OCI-LY7 (cell line): ENCODE results near the gene GBF1. TPM values are rescaled to one million over a fixed set of nuclear protein-coding genes. Genes with fewer than 3 reads are reported as not detected.

Experiments
- BruUV-seq: library from RNA; stranded (reverse); fragments of 400-500 nt; replicated peaks from 2 replicates; lab custom pipeline; 2021; lab: Mats Ljungman, UMichigan
- CTCF ChIA-PET: fragments of 300-600 bp; sonication (Branson Sonifier 250); formaldehyde crosslinking; loops from one replicate; lab custom pipeline; 2022; ENCODE audit warnings: antibody characterized with exemption; ENCODE audit not compliant: unreplicated experiment; lab: Charles Lee
- POLR2A ChIA-PET: fragments of 300-600 bp; sonication (Branson Sonifier 250); formaldehyde crosslinking; loops from one replicate; lab custom pipeline; 2022; ENCODE audit warnings: antibody characterized with exemption; lab: Charles Lee
- DNase-seq: peaks from one replicate; pipeline ENCODE4 v3.0.0-alpha.2; 2015; ENCODE audit warnings: low spot score
- H2AFZ ChIP-seq: fragments of 200-600 bp; sonication (generic), shearing (Covaris generic); 2 replicates; pipeline ENCODE4 v1.6.1; 2014; ENCODE audit warnings: mild to moderate bottlenecking, antibody characterized with exemption, low read length, moderate library complexity
- H3K27ac ChIP-seq: fragments of 200-600 bp; sonication (generic); 2 replicates; pipeline ENCODE4 v1.5.1; 2014; ENCODE audit warnings: mixed run types, low read depth, mild to moderate bottlenecking, moderate library complexity, low read length, inconsistent platforms; ENCODE audit not compliant: poor library complexity, severe bottlenecking
- H3K36me3 ChIP-seq: fragments of 200-600 bp; sonication (generic); 2 replicates; pipeline ENCODE4 v1.6.1; 2014; ENCODE audit warnings: mild to moderate bottlenecking, antibody characterized with exemption, low read length, moderate library complexity, mixed read lengths; ENCODE audit not compliant: insufficient read depth
- H3K4me1 ChIP-seq: fragments of 200-600 bp; sonication (generic); 2 replicates; pipeline ENCODE4 v1.5.1; 2014; ENCODE audit warnings: mild to moderate bottlenecking, low read length; ENCODE audit not compliant: insufficient read depth, poor library complexity, severe bottlenecking
- H3K4me2 ChIP-seq: fragments of 200-600 bp; sonication (generic); 2 replicates; pipeline ENCODE4 v1.6.1; 2014; ENCODE audit warnings: mild to moderate bottlenecking, low read length
- H3K4me3 ChIP-seq: fragments of 200-600 bp; sonication (generic); 2 replicates; pipeline ENCODE4 v1.5.1; 2014; ENCODE audit warnings: mild to moderate bottlenecking, low read depth, low read length; ENCODE audit not compliant: poor library complexity, severe bottlenecking
- H3K79me2 ChIP-seq: fragments of 200-600 bp; sonication (generic); 2 replicates; pipeline ENCODE4 v1.6.1; 2016; ENCODE audit warnings: low read depth, mild to moderate bottlenecking, low read length, moderate library complexity, mixed read lengths; ENCODE audit not compliant: insufficient read depth
- H3K9me2 ChIP-seq: fragments of 200-600 bp; sonication (generic); 2 replicates; pipeline ENCODE4 v1.6.1; 2016; ENCODE audit warnings: mild to moderate bottlenecking, low read length, mixed read lengths; ENCODE audit not compliant: insufficient read depth
- H3K9me3 ChIP-seq: fragments of 200-600 bp; sonication (generic); 2 replicates; pipeline ENCODE4 v1.6.1; 2014; ENCODE audit warnings: mild to moderate bottlenecking, mixed run types, low read length, mixed read lengths
- H4K20me1 ChIP-seq: fragments of 200-600 bp; sonication (generic); 2 replicates; pipeline ENCODE4 v1.6.1; 2014; ENCODE audit warnings: mild to moderate bottlenecking, antibody characterized with exemption, low read length, moderate library complexity, mixed read lengths; ENCODE audit not compliant: insufficient read depth
- CTCF ChIP-seq: fragments of 200-600 bp; sonication (generic); conservative IDR thresholded peaks from 2 replicates; pipeline ENCODE4 v1.5.1; 2014; ENCODE audit warnings: mild to moderate bottlenecking, antibody characterized with exemption, low read length, moderate library complexity, mixed read lengths
- EZH2phosphoT487 ChIP-seq: fragments of 200-600 bp; sonication (generic); IDR thresholded peaks from 2 replicates; pipeline ENCODE4 v1.6.1; 2018; ENCODE audit warnings: low read depth, borderline replicate concordance, mild to moderate bottlenecking, mixed run types, antibody characterized with exemption, low read length, moderate library complexity, mixed read lengths
- intact Hi-C: fragments of 100-400 bp; cut with micrococcal nuclease; formaldehyde crosslinking; loops from one replicate; pipeline ENCODE4 v1.10.0; 2022; ENCODE audit not compliant: unreplicated experiment
- total RNA-seq, 2 experiments: library from RNA; depleted of rRNA in 1 of 2; stranded (reverse); fragments of >200 nt in 1 of 2; shearing (Covaris generic) in 1 of 2; gene quantifications; 2 replicates each; pipeline ENCODE4 v1.2.3, GENCODE V29; 2014 to 2022

Gene GBF1
- total RNA-seq, 2 experiments from 2014 or later = 17.8 to 33.4 TPM

GRCh38 chr10:102413806-102414561 lies 168.7 kb downstream of the GBF1 start:
- no peak for TF ChIP-seq EZH2phosphoT487
- TF ChIP-seq CTCF = no peak
- BruUV-seq = no TSS peak
- CTCF ChIA-PET = no interaction called here

GRCh38 chr10:102414749-102415148 lies 169.4 kb downstream of the GBF1 start:
- Histone ChIP-seq H3K27ac (no peak overlapping the region), H3K79me2 (no peaks in the 10 kb centered on the region), H3K36me3 (no peaks in the 10 kb centered on the region), H2AFZ (no peak overlapping the region), H3K4me3 (no peak overlapping the region), H4K20me1 (peaks cover 2% of the 10 kb centered on the region; the same call in 1 of the 2 replicates), H3K9me3 (no peaks in the 10 kb centered on the region), H3K9me2 (no peaks in the 10 kb centered on the region), H3K4me2 (no peak overlapping the region), H3K4me1 (peaks cover 42% of the 10 kb centered on the region)
- BruUV-seq = no TSS peak
- no peak for TF ChIP-seq EZH2phosphoT487
- no peak for TF ChIP-seq CTCF
- DNase-seq = no peak
- CTCF ChIA-PET = no interaction called here
- intact Hi-C loops = no loop called here
- POLR2A ChIA-PET = no interaction called here

More at GRCh38 chr10:102413806-102414561, 168.7 kb downstream of the GBF1 start:
- Histone ChIP-seq H3K9me3 (no peaks in the 10 kb centered on the region), H2AFZ (no peak overlapping the region), H3K9me2 (no peaks in the 10 kb centered on the region), H3K27ac (no peak overlapping the region), H3K79me2 (no peaks in the 10 kb centered on the region), H3K4me3 (no peak overlapping the region), H4K20me1 (peaks cover 5% of the 10 kb centered on the region; the same call in 1 of the 2 replicates), H3K36me3 (no peaks in the 10 kb centered on the region), H3K4me1 (peaks cover 34% of the 10 kb centered on the region), H3K4me2 (no peak overlapping the region)
- intact Hi-C loops = no loop called here
- POLR2A ChIA-PET = interaction anchor here (0.7 to 1.0 kb wide), 2 partner anchors 19 to 36 kb away, joined by 3 read pairs; no protein-coding TSS in a partner anchor
- DNase-seq = no peak

- Histone ChIP-seq H3K36me3 (no peaks in the 10 kb centered on the region), H3K4me3 (no peak overlapping the region), H3K9me2 (no peaks in the 10 kb centered on the region), H3K9me3 (no peaks in the 10 kb centered on the region), H4K20me1 (no peaks in the 10 kb centered on the region), H3K27ac (no peak overlapping the region), H3K4me1 (peaks cover 48% of the 10 kb centered on the region), H3K79me2 (no peaks in the 10 kb centered on the region), H3K4me2 (no peak overlapping the region), H2AFZ (no peak overlapping the region)
- ChIA-PET POLR2A (no interaction called here), CTCF (no interaction called here)
- no peak for DNase-seq
- no peak for TF ChIP-seq EZH2phosphoT487
- no peak for TF ChIP-seq CTCF
- BruUV-seq = no TSS peak
- intact Hi-C loops = no loop called here
These were observed 171.0 kb downstream of the GBF1 start for GRCh38 chr10:102416283-102416682.
